ENCODE data around the gene CPT1C.

- TF ChIP-seq CTCF (IDR thresholded peaks at IDR 0.05) (no peak), ZFX (IDR thresholded peaks at IDR 0.05; ENCODE audit: borderline replicate concordance) (no peak)
Measured at GRCh38 chr19:49730166-49730565, 39.2 kb downstream of the CPT1C start.
